ENCODE results near the gene SNAPIN. TPM values are rescaled to one million over a fixed set of nuclear protein-coding genes. Genes with fewer than 3 reads are reported as not detected.

SNAPIN gene
- total and polyA plus RNA-seq, 8 donors = 7.5 to 27.3 (median 12.5) TPM

GRCh38 chr1:153698923-153699714 lies 40.6 kb downstream of the SNAPIN start:
- intact Hi-C loops (cut with DNase I) = no loop called here
- 81 to 88% methylated on average over 6 of the region's 6 CpGs for WGBS, 2 donors
- Histone ChIP-seq H3K36me3 (no peaks in the 10 kb centered on the region), H3K4me3 (no peak overlapping the region), H3K9me3 (no peaks in the 10 kb centered on the region), H3K27ac (peak overlapping the region in 1 of 4 donors; percentile 76), H3K4me1 (no peaks in the 10 kb centered on the region), H3K27me3 (no peaks in the 10 kb centered on the region)
- ATAC-seq (peak in 1 of 4 donors; percentile 45), DNase-seq (no peak), FAIRE-seq (no peak)
- TF ChIP-seq, protein P1, sequence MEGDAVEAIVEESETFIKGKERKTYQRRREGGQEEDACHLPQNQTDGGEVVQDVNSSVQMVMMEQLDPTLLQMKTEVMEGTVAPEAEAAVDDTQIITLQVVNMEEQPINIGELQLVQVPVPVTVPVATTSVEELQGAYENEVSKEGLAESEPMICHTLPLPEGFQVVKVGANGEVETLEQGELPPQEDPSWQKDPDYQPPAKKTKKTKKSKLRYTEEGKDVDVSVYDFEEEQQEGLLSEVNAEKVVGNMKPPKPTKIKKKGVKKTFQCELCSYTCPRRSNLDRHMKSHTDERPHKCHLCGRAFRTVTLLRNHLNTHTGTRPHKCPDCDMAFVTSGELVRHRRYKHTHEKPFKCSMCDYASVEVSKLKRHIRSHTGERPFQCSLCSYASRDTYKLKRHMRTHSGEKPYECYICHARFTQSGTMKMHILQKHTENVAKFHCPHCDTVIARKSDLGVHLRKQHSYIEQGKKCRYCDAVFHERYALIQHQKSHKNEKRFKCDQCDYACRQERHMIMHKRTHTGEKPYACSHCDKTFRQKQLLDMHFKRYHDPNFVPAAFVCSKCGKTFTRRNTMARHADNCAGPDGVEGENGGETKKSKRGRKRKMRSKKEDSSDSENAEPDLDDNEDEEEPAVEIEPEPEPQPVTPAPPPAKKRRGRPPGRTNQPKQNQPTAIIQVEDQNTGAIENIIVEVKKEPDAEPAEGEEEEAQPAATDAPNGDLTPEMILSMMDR (IDR thresholded peaks at IDR 0.05) = no peak

DNA sequence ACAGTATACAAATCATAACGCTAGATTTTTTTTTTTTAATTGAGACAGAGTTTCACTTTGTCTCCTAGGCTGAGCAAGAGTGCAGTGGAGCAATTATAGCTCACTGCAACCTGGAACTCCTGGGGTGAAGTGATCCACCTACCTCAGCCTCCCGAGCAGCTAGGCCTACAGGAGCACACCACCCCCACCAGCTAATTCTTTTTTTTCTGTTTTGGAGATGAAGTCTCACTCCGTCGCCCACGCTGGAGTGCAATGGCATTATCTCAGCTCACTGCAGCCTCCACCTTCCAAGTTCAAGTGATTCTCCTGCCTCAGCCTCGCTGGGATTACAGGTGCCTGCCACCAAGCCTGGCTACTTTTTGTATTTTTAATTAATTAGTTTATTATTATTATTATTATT lies 41.3 kb downstream of the SNAPIN start:
- WGBS, 2 donors = 81 to 85% methylated on average over 6 of the region's 6 CpGs

GRCh38 chr1:153705484-153705883 lies 47.0 kb downstream of the SNAPIN start:
- no peak for DNase-seq
- ATAC-seq = no peak
- no peaks in the 10 kb centered on the region for H3K36me3 ChIP-seq
- no peaks in the 10 kb centered on the region for H3K4me1 ChIP-seq
- H3K27me3 ChIP-seq = no peaks in the 10 kb centered on the region
- no peak for FAIRE-seq
- H3K9me3 ChIP-seq = no peaks in the 10 kb centered on the region
- intact Hi-C loops (cut with DNase I) = no loop called here
- TF ChIP-seq, protein P1 (IDR thresholded peaks at IDR 0.05) = no peak
- H3K4me3 ChIP-seq = no peak overlapping the region
- WGBS, 2 donors = 91 to 93% methylated on average over 9 of the region's 9 CpGs
- no peak overlapping the region for H3K27ac ChIP-seq

More for the DNA sequence above, 41.3 kb downstream of the SNAPIN start:
- FAIRE-seq (no peak), DNase-seq (no peak), ATAC-seq (no peak)
- H3K36me3 ChIP-seq = no peaks in the 10 kb centered on the region
- no peak overlapping the region for H3K4me3 ChIP-seq
- no peaks in the 10 kb centered on the region for H3K4me1 ChIP-seq
- intact Hi-C loops (cut with DNase I) = no loop called here
- TF ChIP-seq, protein P1 (IDR thresholded peaks at IDR 0.05) = no peak
- H3K27ac ChIP-seq = no peak overlapping the region
- H3K9me3 ChIP-seq = no peaks in the 10 kb centered on the region
- no peaks in the 10 kb centered on the region for H3K27me3 ChIP-seq

GRCh38 chr1:153711026-153711425 lies 52.5 kb downstream of the SNAPIN start:
- Histone ChIP-seq H3K4me3 (no peak overlapping the region), H3K36me3 (no peaks in the 10 kb centered on the region), H3K9me3 (no peaks in the 10 kb centered on the region), H3K27ac (no peak overlapping the region), H3K4me1 (no peaks in the 10 kb centered on the region), H3K27me3 (no peaks in the 10 kb centered on the region)
- DNase-seq (no peak), ATAC-seq (no peak), FAIRE-seq (no peak)
- 57 to 59% methylated on average over 7 of the region's 7 CpGs for WGBS, 2 donors
- TF ChIP-seq, protein P1 (IDR thresholded peaks at IDR 0.05) = no peak
- intact Hi-C loops (cut with DNase I) = no loop called here

Small RNA genes lying within 50 kb of the gene (microRNA-seq; reads per million reads assigned to microRNA genes)
- 0 reads per million in 2 donors for gene MIR8083

Other genes with a start within 250 kb of the SNAPIN start
- gene S100A7A, start 242.2 kb upstream of the SNAPIN start, total RNA-seq = not detected
- not detected for gene S100A7A, start 242.2 kb upstream of the SNAPIN start, polyA plus RNA-seq
- not detected for gene S100A7, start 198.1 kb upstream of the SNAPIN start, total RNA-seq
- gene S100A7, start 198.1 kb upstream of the SNAPIN start, polyA plus RNA-seq = not detected
- 100 to 1,000 TPM in 2 of 6 donors, 10 to 100 TPM in 4; 21.4 to 264 (median 61.8) TPM for gene S100A6, start 122.7 kb upstream of the SNAPIN start, total RNA-seq
- 100 to 1,000 TPM; 304 to 495 TPM for gene S100A6, start 122.7 kb upstream of the SNAPIN start, polyA plus RNA-seq
- gene S100A5, start 117.8 kb upstream of the SNAPIN start, total RNA-seq = not detected
- not detected for gene S100A5, start 117.8 kb upstream of the SNAPIN start, polyA plus RNA-seq
- 10 to 100 TPM in 4 of 6 donors, 1 to 10 TPM in 2; 5.0 to 40.9 (median 24.4) TPM for gene S100A4, start 112.9 kb upstream of the SNAPIN start, total RNA-seq
- gene S100A4, start 112.9 kb upstream of the SNAPIN start, polyA plus RNA-seq = 100 to 1,000 TPM in 1 of 2 donors, 10 to 100 TPM in 1; 88.6 to 149 TPM
- gene S100A3, start 109.4 kb upstream of the SNAPIN start, total RNA-seq = under 1 TPM in 3 of 6 donors, not detected in 3; 0.20 to 0.70 (median 0.66) TPM
- 1 to 10 TPM in 1 of 2 donors, under 1 TPM in 1; 0.38 to 1.1 TPM for gene S100A3, start 109.4 kb upstream of the SNAPIN start, polyA plus RNA-seq
- 1 to 10 TPM in 1 of 6 donors, under 1 TPM in 3, not detected in 2; 0.60 to 2.1 (median 0.68) TPM for gene S100A2, start 92.9 kb upstream of the SNAPIN start, total RNA-seq
- gene S100A2, start 92.9 kb upstream of the SNAPIN start, polyA plus RNA-seq = 1 to 10 TPM; 1.9 to 2.8 TPM
- gene S100A16, start 45.6 kb upstream of the SNAPIN start, total RNA-seq = 10 to 100 TPM in 4 of 6 donors, 1 to 10 TPM in 2; 8.1 to 30.8 (median 13.4) TPM
- gene S100A16, start 45.6 kb upstream of the SNAPIN start, polyA plus RNA-seq = 10 to 100 TPM; 31.1 to 43.9 TPM
- 10 to 100 TPM in 4 of 6 donors, 1 to 10 TPM in 2; 3.6 to 21.6 (median 11.1) TPM for gene S100A14, start 42.4 kb upstream of the SNAPIN start, total RNA-seq
- gene S100A14, start 42.4 kb upstream of the SNAPIN start, polyA plus RNA-seq = 10 to 100 TPM; 20.2 to 23.7 TPM
- 10 to 100 TPM; 22.0 to 47.3 (median 30.5) TPM for gene S100A13, start 31.2 kb upstream of the SNAPIN start, total RNA-seq
- 100 to 1,000 TPM; 105 to 125 TPM for gene S100A13, start 31.2 kb upstream of the SNAPIN start, polyA plus RNA-seq
- gene S100A1, start 30.3 kb upstream of the SNAPIN start, total RNA-seq = 10 to 100 TPM in 1 of 6 donors, 1 to 10 TPM in 5; 1.9 to 14.0 (median 4.0) TPM
- 1 to 10 TPM; 2.5 to 7.9 TPM for gene S100A1, start 30.3 kb upstream of the SNAPIN start, polyA plus RNA-seq
- gene CHTOP, start 24.6 kb upstream of the SNAPIN start, total RNA-seq = 10 to 100 TPM; 27.9 to 49.2 (median 34.8) TPM
- gene CHTOP, start 24.6 kb upstream of the SNAPIN start, polyA plus RNA-seq = 10 to 100 TPM; 54.9 to 87.4 TPM
- gene ILF2, start 12.3 kb downstream of the SNAPIN start, total RNA-seq = 10 to 100 TPM; 30.5 to 63.2 (median 54.3) TPM
- 10 to 100 TPM; 25.7 to 61.3 TPM for gene ILF2, start 12.3 kb downstream of the SNAPIN start, polyA plus RNA-seq
- gene NPR1, start 20.0 kb downstream of the SNAPIN start, total RNA-seq = 1 to 10 TPM; 1.6 to 6.9 (median 3.6) TPM
- gene NPR1, start 20.0 kb downstream of the SNAPIN start, polyA plus RNA-seq = 10 to 100 TPM; 10.2 to 11.8 TPM
- 10 to 100 TPM; 13.5 to 41.4 (median 18.8) TPM for gene INTS3, start 69.3 kb downstream of the SNAPIN start, total RNA-seq
- gene INTS3, start 69.3 kb downstream of the SNAPIN start, polyA plus RNA-seq = 10 to 100 TPM; 45.1 to 56.2 TPM
- 10 to 100 TPM in 3 of 6 donors, 1 to 10 TPM in 3; 9.0 to 23.6 (median 10.8) TPM for gene SLC27A3, start 116.7 kb downstream of the SNAPIN start, total RNA-seq
- gene SLC27A3, start 116.7 kb downstream of the SNAPIN start, polyA plus RNA-seq = 10 to 100 TPM; 46.9 to 64.0 TPM

All from pancreas (tissue), 10 donors.